ENCODE measurements around the gene EFCC1. TPM values are rescaled to one million over a fixed set of nuclear protein-coding genes. Genes with fewer than 3 reads are reported as not detected.

EFCC1 gene
- total RNA-seq, 2 donors from 2014 or later = 0.31 to 0.93 TPM

DNA sequence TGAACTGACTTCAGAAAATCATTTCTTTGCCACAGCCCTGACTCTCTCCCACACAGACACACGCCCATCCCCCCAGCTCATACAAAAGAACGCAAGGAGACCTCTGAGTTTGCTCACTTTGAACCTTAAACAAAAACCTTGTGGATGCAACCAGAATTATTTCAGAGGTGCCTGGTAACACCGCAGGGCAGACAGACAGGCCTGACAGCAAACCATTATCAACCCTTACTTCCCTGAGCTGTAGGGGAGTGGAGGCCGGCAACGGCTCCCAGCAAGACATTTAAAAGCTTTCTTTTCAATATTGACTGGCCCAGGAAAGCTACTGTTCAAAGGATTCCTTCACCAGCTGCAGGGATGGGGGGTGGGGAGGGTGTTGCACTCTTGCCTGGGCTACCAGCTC is 2.0 kb upstream of the EFCC1 start:
- H3K4me3 Mint-ChIP-seq = peak overlapping the region; percentile 25
- H3K36me3 Mint-ChIP-seq (ENCODE audit: low read depth) = no peaks in the 10 kb centered on the region
- WGBS, 2 experiments (ENCODE audit: insufficient coverage in 1 of 2, insufficient read length in 1 of 2) = 28% methylated on average over 5 of the region's 5 CpGs; no CpG with 5 or more reads in 1 of the 2 experiments
- Histone ChIP-seq H3K9ac (ENCODE audit: extremely low read depth, low read length, poor library complexity, severe bottlenecking) (no peak overlapping the region), H3K27me3 (ENCODE audit: control insufficient read depth, insufficient read depth, low read length, poor library complexity, severe bottlenecking) (peaks cover 86% of the 10 kb centered on the region), H3K27ac (ENCODE audit: low read depth, low read length) (peak overlapping the region; percentile 98), H3K4me1 (ENCODE audit: control insufficient read depth, insufficient read depth, low read length) (peaks cover 7% of the 10 kb centered on the region), H3K4me3 (ENCODE audit: low read length) (peak overlapping the region; percentile 38), H3K36me3 (ENCODE audit: control insufficient read depth, insufficient read depth, low read length) (no peaks in the 10 kb centered on the region), H3K9me3 (ENCODE audit: control insufficient read depth, low read length) (no peaks in the 10 kb centered on the region)
- peaks cover 19% of the 10 kb centered on the region for H3K4me1 Mint-ChIP-seq
- H3K27ac Mint-ChIP-seq = no peak overlapping the region
- peak; percentile 65 for DNase-seq
- H3K27me3 Mint-ChIP-seq (ENCODE audit: insufficient read depth) = peaks cover 97% of the 10 kb centered on the region
- TF ChIP-seq, protein P1, sequence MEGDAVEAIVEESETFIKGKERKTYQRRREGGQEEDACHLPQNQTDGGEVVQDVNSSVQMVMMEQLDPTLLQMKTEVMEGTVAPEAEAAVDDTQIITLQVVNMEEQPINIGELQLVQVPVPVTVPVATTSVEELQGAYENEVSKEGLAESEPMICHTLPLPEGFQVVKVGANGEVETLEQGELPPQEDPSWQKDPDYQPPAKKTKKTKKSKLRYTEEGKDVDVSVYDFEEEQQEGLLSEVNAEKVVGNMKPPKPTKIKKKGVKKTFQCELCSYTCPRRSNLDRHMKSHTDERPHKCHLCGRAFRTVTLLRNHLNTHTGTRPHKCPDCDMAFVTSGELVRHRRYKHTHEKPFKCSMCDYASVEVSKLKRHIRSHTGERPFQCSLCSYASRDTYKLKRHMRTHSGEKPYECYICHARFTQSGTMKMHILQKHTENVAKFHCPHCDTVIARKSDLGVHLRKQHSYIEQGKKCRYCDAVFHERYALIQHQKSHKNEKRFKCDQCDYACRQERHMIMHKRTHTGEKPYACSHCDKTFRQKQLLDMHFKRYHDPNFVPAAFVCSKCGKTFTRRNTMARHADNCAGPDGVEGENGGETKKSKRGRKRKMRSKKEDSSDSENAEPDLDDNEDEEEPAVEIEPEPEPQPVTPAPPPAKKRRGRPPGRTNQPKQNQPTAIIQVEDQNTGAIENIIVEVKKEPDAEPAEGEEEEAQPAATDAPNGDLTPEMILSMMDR (conservative IDR thresholded peaks at IDR 0.05) = no peak
- H3K9me3 Mint-ChIP-seq = no peaks in the 10 kb centered on the region

DNA sequence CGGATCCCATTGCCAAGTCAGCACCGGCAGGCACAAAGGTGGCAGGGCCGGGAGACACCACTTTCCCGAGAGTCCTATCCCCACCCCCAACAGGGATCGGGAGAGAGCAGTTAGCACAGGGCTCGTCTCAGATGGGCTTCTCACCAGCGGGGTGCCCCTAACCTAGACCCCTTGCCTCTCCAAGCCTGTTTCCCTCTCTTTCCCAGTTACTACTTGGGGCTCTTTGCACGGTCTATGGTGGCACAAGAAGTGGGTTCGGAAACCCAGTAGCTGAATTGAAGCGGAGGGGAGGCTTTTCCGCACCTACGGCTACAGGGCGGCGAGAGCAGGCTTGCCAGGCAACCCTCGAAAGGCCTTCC is 383 bp upstream of the EFCC1 start:
- H3K36me3 Mint-ChIP-seq (ENCODE audit: low read depth) = no peaks in the 10 kb centered on the region
- H3K27ac ChIP-seq (ENCODE audit: low read depth, low read length) = peak overlapping the region; percentile 96
- no peak overlapping the region for H3K27ac Mint-ChIP-seq
- peaks cover 88% of the 10 kb centered on the region for H3K27me3 ChIP-seq (ENCODE audit: control insufficient read depth, insufficient read depth, low read length, poor library complexity, severe bottlenecking)
- TF ChIP-seq, protein P1 (conservative IDR thresholded peaks at IDR 0.05) = no peak
- peak overlapping the region; percentile 54 for H3K4me3 Mint-ChIP-seq
- no peaks in the 10 kb centered on the region for H3K36me3 ChIP-seq (ENCODE audit: control insufficient read depth, insufficient read depth, low read length)
- 23% methylated on average over 15 of the region's 15 CpGs; no CpG with 5 or more reads in 1 of the 2 experiments for WGBS, 2 experiments (ENCODE audit: insufficient coverage in 1 of 2, insufficient read length in 1 of 2)
- H3K4me1 ChIP-seq (ENCODE audit: control insufficient read depth, insufficient read depth, low read length) = peaks cover 7% of the 10 kb centered on the region
- no peaks in the 10 kb centered on the region for H3K9me3 ChIP-seq (ENCODE audit: control insufficient read depth, low read length)
- DNase-seq = peak; percentile 80
- no peaks in the 10 kb centered on the region for H3K9me3 Mint-ChIP-seq
- peak overlapping the region; percentile 73 for H3K4me3 ChIP-seq (ENCODE audit: low read length)
- H3K9ac ChIP-seq (ENCODE audit: extremely low read depth, low read length, poor library complexity, severe bottlenecking) = no peak overlapping the region
- H3K4me1 Mint-ChIP-seq = peaks cover 16% of the 10 kb centered on the region
- H3K27me3 Mint-ChIP-seq (ENCODE audit: insufficient read depth) = peaks cover 98% of the 10 kb centered on the region

DNA sequence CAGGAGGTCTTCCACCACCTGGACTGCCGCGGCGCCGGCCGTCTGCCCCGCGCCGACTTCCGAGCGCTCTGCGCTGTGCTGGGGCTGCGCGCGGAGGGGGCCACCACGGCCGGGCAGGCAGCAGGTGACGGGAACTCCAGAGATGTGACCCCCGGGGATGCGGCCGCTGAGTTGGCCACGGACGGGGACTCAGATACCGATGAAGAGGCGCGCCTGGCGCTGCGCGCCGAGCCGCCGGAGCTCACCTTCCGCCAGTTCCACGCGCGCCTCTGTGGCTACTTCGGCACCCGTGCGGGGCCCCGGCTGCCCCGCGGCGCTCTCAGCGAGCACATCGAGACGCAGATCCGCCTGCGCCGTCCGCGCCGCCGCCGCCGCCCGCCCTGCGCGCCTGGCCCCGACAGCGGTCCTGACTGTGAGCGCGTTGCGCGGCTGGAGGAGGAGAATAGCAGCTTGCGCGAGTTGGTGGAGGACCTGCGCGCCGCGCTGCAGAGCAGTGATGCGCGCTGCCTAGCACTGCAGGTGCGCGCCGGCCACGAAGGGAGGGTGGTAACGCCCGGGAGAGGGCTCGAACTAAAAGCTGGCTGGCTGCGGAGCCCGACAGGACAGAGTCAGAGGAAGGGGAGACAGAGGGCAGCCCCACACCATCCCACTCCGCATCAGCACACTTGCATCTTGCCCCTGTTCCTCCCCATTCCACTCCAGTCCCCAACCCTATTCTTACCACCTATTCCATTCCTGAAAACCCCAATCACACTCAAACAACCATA is 885 bp downstream of the EFCC1 start:
- no peaks in the 10 kb centered on the region for H3K9me3 Mint-ChIP-seq
- no peaks in the 10 kb centered on the region for H3K36me3 ChIP-seq (ENCODE audit: control insufficient read depth, insufficient read depth, low read length)
- peak overlapping the region; percentile 96 for H3K27ac ChIP-seq (ENCODE audit: low read depth, low read length)
- 0 to 2% methylated on average over 6 to 81 of the region's 81 CpGs for WGBS, 2 experiments (ENCODE audit: insufficient coverage in 1 of 2, insufficient read length in 1 of 2)
- H3K27me3 ChIP-seq (ENCODE audit: control insufficient read depth, insufficient read depth, low read length, poor library complexity, severe bottlenecking) = peaks cover 88% of the 10 kb centered on the region
- peak overlapping the region; percentile 54 for H3K4me3 Mint-ChIP-seq
- H3K9me3 ChIP-seq (ENCODE audit: control insufficient read depth, low read length) = no peaks in the 10 kb centered on the region
- H3K36me3 Mint-ChIP-seq (ENCODE audit: low read depth) = no peaks in the 10 kb centered on the region
- no peak overlapping the region for H3K9ac ChIP-seq (ENCODE audit: extremely low read depth, low read length, poor library complexity, severe bottlenecking)
- no peak overlapping the region for H3K27ac Mint-ChIP-seq
- DNase-seq = peak; percentile 75
- peaks cover 16% of the 10 kb centered on the region for H3K4me1 Mint-ChIP-seq
- H3K27me3 Mint-ChIP-seq (ENCODE audit: insufficient read depth) = peaks cover 98% of the 10 kb centered on the region
- TF ChIP-seq, protein P1 (conservative IDR thresholded peaks at IDR 0.05) = no peak
- H3K4me1 ChIP-seq (ENCODE audit: control insufficient read depth, insufficient read depth, low read length) = peaks cover 7% of the 10 kb centered on the region
- peak overlapping the region; percentile 73 for H3K4me3 ChIP-seq (ENCODE audit: low read length)

Measured in endodermal cell (in vitro differentiated cells).